Measurements from ENCODE around the gene FAM120A.

The FAM120A gene

GRCh38 chr9:93597871-93598646 lies 146.6 kb downstream of the FAM120A start:
- DNase-seq, result no peak

- peak; percentile 36 for DNase-seq
These were observed 147.3 kb downstream of the FAM120A start for GRCh38 chr9:93598647-93599241.

GRCh38 chr9:93599571-93600403 lies 148.3 kb downstream of the FAM120A start:
- DNase-seq, result no peak

GRCh38 chr9:93600504-93600903 lies 149.0 kb downstream of the FAM120A start:
- DNase-seq, result no peak

GRCh38 chr9:93601063-93601462 lies 149.6 kb downstream of the FAM120A start:
- no peak for DNase-seq

GRCh38 chr9:93601666-93602065 lies 150.2 kb downstream of the FAM120A start:
- no peak for DNase-seq

GRCh38 chr9:93603011-93603410 lies 151.5 kb downstream of the FAM120A start:
- no peak for DNase-seq

- no peak for DNase-seq
These were observed 152.4 kb downstream of the FAM120A start for GRCh38 chr9:93603906-93604326.

- no peak for DNase-seq
These were observed 154.7 kb downstream of the FAM120A start for GRCh38 chr9:93606187-93606586.

- no peak for DNase-seq
These were observed 158.7 kb downstream of the FAM120A start for GRCh38 chr9:93610206-93610605.

- DNase-seq, result no peak
These were observed 160.7 kb downstream of the FAM120A start for GRCh38 chr9:93612052-93612795.

- no peak for DNase-seq
These were observed 161.3 kb downstream of the FAM120A start for GRCh38 chr9:93612796-93613154.

- no peak for DNase-seq
These were observed 161.7 kb downstream of the FAM120A start for GRCh38 chr9:93613174-93613573.

- no peak for DNase-seq
These were observed 162.3 kb downstream of the FAM120A start for GRCh38 chr9:93613791-93614190.

GRCh38 chr9:93614830-93615468 lies 163.5 kb downstream of the FAM120A start:
- DNase-seq, result no peak
